Activated CD8-positive, alpha-beta T cell treated with anti-CD3 and anti-CD28 coated beads for 36 hours (primary cell): Measurements from ENCODE around the gene DYRK3. TPM values are rescaled to one million over a fixed set of nuclear protein-coding genes. Genes with fewer than 3 reads are reported as not detected.

Source experiments
- ATAC-seq: fragments of 200-7000 bp; cut with Tn5 transposase; one replicate; pipeline ENCODE4 v1.10.0; 2021; ENCODE audit warnings: mild to moderate bottlenecking, moderate library complexity
- CTCF ChIA-PET: fragments of 350-600 bp; sonication (Branson Sonifier 250); formaldehyde crosslinking; loops from one replicate; lab custom pipeline; 2021; ENCODE audit warnings: antibody characterized with exemption; lab: Charles Lee
- POLR2A ChIA-PET: fragments of 350-600 bp; sonication (Branson Sonifier 250); formaldehyde crosslinking; loops from one replicate; lab custom pipeline; 2021; ENCODE audit warnings: antibody characterized with exemption; lab: Charles Lee
- DNase-seq: peaks from one replicate; pipeline ENCODE4 v3.0.0-alpha.2; 2020
- H3K27ac Mint-ChIP-seq: one replicate; pipeline ENCODE4 v1.8.0; 2021; ENCODE audit warnings: mild to moderate bottlenecking, mixed read lengths
- H3K27me3 Mint-ChIP-seq: one replicate; pipeline ENCODE4 v1.8.0; 2021; ENCODE audit warnings: mixed read lengths
- H3K36me3 Mint-ChIP-seq: one replicate; pipeline ENCODE4 v1.8.0; 2021; ENCODE audit warnings: low read depth, mixed read lengths
- H3K4me1 Mint-ChIP-seq: one replicate; pipeline ENCODE4 v1.8.0; 2021; ENCODE audit warnings: low read depth, mixed read lengths
- H3K4me3 Mint-ChIP-seq: one replicate; pipeline ENCODE4 v1.8.0; 2021; ENCODE audit warnings: mild to moderate bottlenecking, moderate library complexity, mixed read lengths
- H3K9me3 Mint-ChIP-seq: one replicate; pipeline ENCODE4 v1.8.0; 2021; ENCODE audit warnings: mixed read lengths
- intact Hi-C: fragments of 100-400 bp; cut with micrococcal nuclease; formaldehyde crosslinking; loops from one replicate; pipeline ENCODE4 v1.10.0; 2022
- total RNA-seq, 2 experiments: library from RNA; stranded (reverse); gene quantifications; one replicate each; pipeline ENCODE4 v1.2.3, GENCODE V29; 2021
- TF ChIP-seq, protein P1 (sequence below): fragments of 200-600 bp; IDR thresholded peaks from one replicate; pipeline ENCODE4 v1.8.0; 2022; ENCODE audit warnings: antibody characterized with exemption, mild to moderate bottlenecking

Gene DYRK3
- total RNA-seq, 2 experiments from 2014 or later: 4.7 to 4.9 TPM

DNA sequence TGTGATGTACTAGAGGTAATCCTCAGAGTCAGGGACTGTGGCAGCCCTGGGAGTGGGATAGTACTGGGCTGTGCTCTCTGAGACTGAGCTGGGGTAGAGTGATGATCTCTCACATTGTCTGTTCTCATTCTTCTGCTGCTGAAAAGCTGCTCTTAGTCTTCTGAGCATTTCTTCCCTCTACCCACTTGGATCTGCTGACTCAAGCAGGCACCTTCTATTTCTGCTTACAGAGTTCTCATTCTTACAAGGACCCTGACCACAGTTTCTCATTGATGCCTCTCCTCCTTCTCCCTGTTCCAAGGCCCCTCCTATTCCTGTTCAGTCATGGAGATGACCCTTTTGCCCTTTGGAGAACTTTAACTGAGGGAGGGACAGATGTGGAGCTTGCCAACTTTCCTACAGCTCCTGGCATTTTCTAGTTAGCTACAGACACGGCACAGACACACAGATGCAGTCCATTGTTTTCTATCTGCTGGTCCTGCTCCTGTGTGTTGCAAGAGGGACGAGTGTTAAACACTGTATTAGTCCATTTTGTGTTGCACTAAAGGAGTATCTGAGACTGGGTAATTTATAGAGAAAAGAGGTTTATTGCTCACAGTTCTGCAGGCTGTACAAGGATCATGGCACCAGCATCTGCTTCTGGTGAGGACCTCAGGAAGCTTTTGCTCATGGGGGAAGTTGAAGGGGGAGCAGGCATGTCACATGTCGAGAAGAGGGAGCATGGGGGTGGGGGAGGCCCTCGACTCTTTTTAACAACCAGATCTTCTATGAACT, 61.7 kb downstream of the DYRK3 start:
- H3K27me3 Mint-ChIP-seq: no peaks in the 10 kb centered on the region
- POLR2A ChIA-PET: interaction anchor here (1.0 to 1.4 kb wide), 3 partner anchors 8 to 33 kb away, joined by 3 to 4 read pairs (median 3); partner anchors contain the start of gene MAPKAPK2
- no peak for ATAC-seq
- TF ChIP-seq, protein P1, sequence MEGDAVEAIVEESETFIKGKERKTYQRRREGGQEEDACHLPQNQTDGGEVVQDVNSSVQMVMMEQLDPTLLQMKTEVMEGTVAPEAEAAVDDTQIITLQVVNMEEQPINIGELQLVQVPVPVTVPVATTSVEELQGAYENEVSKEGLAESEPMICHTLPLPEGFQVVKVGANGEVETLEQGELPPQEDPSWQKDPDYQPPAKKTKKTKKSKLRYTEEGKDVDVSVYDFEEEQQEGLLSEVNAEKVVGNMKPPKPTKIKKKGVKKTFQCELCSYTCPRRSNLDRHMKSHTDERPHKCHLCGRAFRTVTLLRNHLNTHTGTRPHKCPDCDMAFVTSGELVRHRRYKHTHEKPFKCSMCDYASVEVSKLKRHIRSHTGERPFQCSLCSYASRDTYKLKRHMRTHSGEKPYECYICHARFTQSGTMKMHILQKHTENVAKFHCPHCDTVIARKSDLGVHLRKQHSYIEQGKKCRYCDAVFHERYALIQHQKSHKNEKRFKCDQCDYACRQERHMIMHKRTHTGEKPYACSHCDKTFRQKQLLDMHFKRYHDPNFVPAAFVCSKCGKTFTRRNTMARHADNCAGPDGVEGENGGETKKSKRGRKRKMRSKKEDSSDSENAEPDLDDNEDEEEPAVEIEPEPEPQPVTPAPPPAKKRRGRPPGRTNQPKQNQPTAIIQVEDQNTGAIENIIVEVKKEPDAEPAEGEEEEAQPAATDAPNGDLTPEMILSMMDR: no peak
- H3K27ac Mint-ChIP-seq: no peak overlapping the region
- H3K4me1 Mint-ChIP-seq: peaks cover 64% of the 10 kb centered on the region
- H3K9me3 Mint-ChIP-seq: no peaks in the 10 kb centered on the region
- no peak overlapping the region for H3K4me3 Mint-ChIP-seq
- DNase-seq: no peak
- CTCF ChIA-PET: interaction anchor here (0.8 to 1.3 kb wide), 3 partner anchors 9 to 68 kb away, joined by 3 to 4 read pairs (median 3); no protein-coding TSS in a partner anchor
- intact Hi-C loops: no loop called here
- peaks cover 11% of the 10 kb centered on the region for H3K36me3 Mint-ChIP-seq

DNA sequence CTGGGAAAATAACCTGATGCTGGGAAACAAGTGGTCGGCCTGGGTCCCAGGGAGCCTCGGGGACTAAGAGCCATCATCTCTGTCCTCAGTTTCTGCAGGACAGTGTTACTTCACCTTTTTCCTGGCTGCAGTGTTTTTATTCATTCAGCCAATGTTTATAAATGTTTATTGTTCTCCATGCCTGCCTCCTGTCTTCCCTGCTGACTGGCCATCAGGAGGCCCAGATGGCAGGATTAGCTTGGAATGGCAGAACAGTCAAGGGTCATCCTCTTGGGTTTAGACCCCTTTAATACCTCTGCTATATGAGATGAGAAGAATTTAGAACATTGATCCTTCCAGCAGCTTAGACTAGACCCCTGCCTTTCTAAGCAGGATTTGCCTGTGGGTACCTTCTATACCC, 62.7 kb downstream of the DYRK3 start:
- H3K9me3 Mint-ChIP-seq: no peaks in the 10 kb centered on the region
- ChIA-PET POLR2A (interaction anchor here (1.0 kb wide), 1 partner anchor 8 kb away, joined by 3 read pairs; no protein-coding TSS in a partner anchor), CTCF (interaction anchor here (0.9 to 1.4 kb wide), 4 partner anchors 28 to 63 kb away, joined by 3 to 6 read pairs (median 4); partner anchors contain the start of gene DYRK3)
- no peak overlapping the region for H3K4me3 Mint-ChIP-seq
- H3K27ac Mint-ChIP-seq: no peak overlapping the region
- peaks cover 11% of the 10 kb centered on the region for H3K36me3 Mint-ChIP-seq
- TF ChIP-seq, protein P1: no peak
- ATAC-seq: no peak
- peaks cover 64% of the 10 kb centered on the region for H3K4me1 Mint-ChIP-seq
- no peak for DNase-seq
- intact Hi-C loops: no loop called here
- no peaks in the 10 kb centered on the region for H3K27me3 Mint-ChIP-seq

Other genes with a start within 250 kb of the DYRK3 start
- gene IKBKE, start 165.1 kb upstream of the DYRK3 start, total RNA-seq: 10 to 100 TPM; 14.3 to 14.9 TPM
- gene RASSF5, start 128.0 kb upstream of the DYRK3 start, total RNA-seq: 100 to 1,000 TPM; 215 to 218 TPM
- gene EIF2D, start 23.1 kb upstream of the DYRK3 start, total RNA-seq: 100 to 1,000 TPM; 100 to 102 TPM
- gene MAPKAPK2, start 49.4 kb downstream of the DYRK3 start, total RNA-seq: 10 to 100 TPM; 50.4 to 51.4 TPM
- not detected for gene IL19, start 135.2 kb downstream of the DYRK3 start, total RNA-seq
- under 1 TPM in 1 of 2 experiments, not detected in 1; 0.32 TPM for gene IL10, start 137.0 kb downstream of the DYRK3 start, total RNA-seq
- gene IL20, start 230.1 kb downstream of the DYRK3 start, total RNA-seq: not detected